AG04450 (cell line): ENCODE measurements around the gene RGS12. TPM values are rescaled to one million over a fixed set of nuclear protein-coding genes. Genes with fewer than 3 reads are reported as not detected.

Experiments used
- CTCF ChIA-PET: fragments of 300-600, 350-600 bp; formaldehyde crosslinking; extraction: SDS; loops from one replicate; lab custom pipeline; 2022; ENCODE audit warnings: antibody characterized with exemption, inconsistent platforms; lab: Charles Lee
- POLR2A ChIA-PET: fragments of 350-600 bp; formaldehyde crosslinking; extraction: SDS; loops from one replicate; lab custom pipeline; 2021; ENCODE audit warnings: antibody characterized with exemption, inconsistent platforms; lab: Yijun Ruan, JAX
- DNase-seq: peaks from one replicate; pipeline ENCODE4 v3.0.0-alpha.2; 2011; ENCODE audit warnings: low read depth, low spot score
- H3K27ac ChIP-seq: one replicate; pipeline ENCODE4 v1.5.1; 2012; ENCODE audit warnings: low read depth, low read length, control low read depth
- H3K27me3 ChIP-seq: one replicate; pipeline ENCODE4 v1.6.0; 2012; ENCODE audit warnings: low read length; ENCODE audit not compliant: control insufficient read depth, insufficient read depth
- H3K4me3 ChIP-seq: 2 replicates; pipeline ENCODE4 v1.5.1; 2011; ENCODE audit warnings: mild to moderate bottlenecking, low read depth, low read length, control low read depth
- H3K9me3 ChIP-seq: 2 replicates; pipeline ENCODE4 v1.5.1; 2012; ENCODE audit warnings: low read length; ENCODE audit not compliant: control insufficient read depth, insufficient read depth
- CTCF ChIP-seq: IDR thresholded peaks from 2 replicates; pipeline ENCODE4 v1.5.1; 2011; ENCODE audit warnings: low read depth, low read length, control low read depth, inconsistent platforms
- polyA plus RNA-seq: library from polyadenylated mRNA; depleted of rRNA; stranded (reverse); fragments of >200 nt; gene quantifications from 2 replicates; pipeline ENCODE4 v1.2.3, GENCODE V29; 2011

RGS12 gene
- polyA plus RNA-seq, 1 experiment: 12.5 TPM

- TF ChIP-seq CTCF: no peak
- no peak overlapping the region for H3K27ac ChIP-seq
- POLR2A ChIA-PET: no interaction called here
- H3K27me3 ChIP-seq: no peaks in the 10 kb centered on the region
- H3K9me3 ChIP-seq: no peaks in the 10 kb centered on the region
- H3K4me3 ChIP-seq: no peak overlapping the region
- CTCF ChIA-PET: interaction anchor here (1.3 kb wide), 1 partner anchor 16 kb away, joined by 5 read pairs; no protein-coding TSS in a partner anchor
- DNase-seq: no peak
Observed at GRCh38 chr4:3329887-3330286, 37.1 kb downstream of the RGS12 start.

GRCh38 chr4:3330707-3331106, 37.9 kb downstream of the RGS12 start:
- ChIA-PET POLR2A (no interaction called here), CTCF (interaction anchor here (0.6 to 1.0 kb wide), 2 partner anchors 16 to 88 kb away, joined by 3 to 4 read pairs; no protein-coding TSS in a partner anchor)
- Histone ChIP-seq H3K9me3 (no peaks in the 10 kb centered on the region), H3K4me3 (no peak overlapping the region), H3K27me3 (no peaks in the 10 kb centered on the region), H3K27ac (no peak overlapping the region)
- DNase-seq: no peak
- no peak for TF ChIP-seq CTCF

- no peaks in the 10 kb centered on the region for H3K9me3 ChIP-seq
- H3K27me3 ChIP-seq: no peaks in the 10 kb centered on the region
- no peak for DNase-seq
- POLR2A ChIA-PET: no interaction called here
- CTCF ChIA-PET: interaction anchor here (1.0 kb wide), 1 partner anchor 15 kb away, joined by 3 read pairs; no protein-coding TSS in a partner anchor
- no peak for TF ChIP-seq CTCF
- no peak overlapping the region for H3K27ac ChIP-seq
- no peak overlapping the region for H3K4me3 ChIP-seq
Observed at GRCh38 chr4:3331511-3332394, 38.9 kb downstream of the RGS12 start.

GRCh38 chr4:3332498-3332897, 39.7 kb downstream of the RGS12 start:
- ChIA-PET POLR2A (interaction anchor here (0.7 kb wide), 1 partner anchor 23 kb away, joined by 4 read pairs; no protein-coding TSS in a partner anchor), CTCF (interaction anchor here (1.7 kb wide), 1 partner anchor 148 kb away, joined by 4 read pairs; no protein-coding TSS in a partner anchor)
- no peak for TF ChIP-seq CTCF
- H3K4me3 ChIP-seq: no peak overlapping the region
- no peak for DNase-seq
- no peak overlapping the region for H3K27ac ChIP-seq
- H3K9me3 ChIP-seq: no peaks in the 10 kb centered on the region
- no peaks in the 10 kb centered on the region for H3K27me3 ChIP-seq

DNA sequence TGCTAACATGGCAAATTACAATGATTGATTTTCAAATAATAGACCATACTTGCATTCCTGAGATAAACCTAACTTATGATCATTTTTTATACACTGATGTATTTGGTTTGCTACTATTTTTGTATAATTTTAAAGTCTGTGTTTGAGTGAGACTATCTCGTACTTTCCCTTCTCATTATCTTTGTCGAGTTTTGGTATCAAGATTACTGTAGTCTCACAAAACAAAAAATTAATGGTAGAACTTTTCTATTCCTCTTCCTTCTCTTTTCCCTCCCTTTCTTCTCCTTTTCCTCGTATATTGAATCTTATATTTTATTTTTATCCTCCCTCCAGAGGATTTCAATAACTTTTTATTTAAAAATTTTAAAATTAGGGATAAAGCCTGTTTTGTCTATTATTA, 41.5 kb downstream of the RGS12 start:
- no peak for DNase-seq
- no peak overlapping the region for H3K27ac ChIP-seq
- POLR2A ChIA-PET: no interaction called here
- H3K4me3 ChIP-seq: no peak overlapping the region
- no peaks in the 10 kb centered on the region for H3K9me3 ChIP-seq
- TF ChIP-seq CTCF: no peak
- CTCF ChIA-PET: interaction anchor here (1.1 to 1.7 kb wide), 3 partner anchors 11 to 146 kb away, joined by 3 to 4 read pairs (median 3); no protein-coding TSS in a partner anchor
- no peaks in the 10 kb centered on the region for H3K27me3 ChIP-seq
